ENCODE results near the gene CFTR.

Gene CFTR

GRCh38 chr7:117674617-117675016 is 194.8 kb downstream of the CFTR start:
- H3K36me3 ChIP-seq = no peaks in the 10 kb centered on the region
- TF ChIP-seq, protein P1, sequence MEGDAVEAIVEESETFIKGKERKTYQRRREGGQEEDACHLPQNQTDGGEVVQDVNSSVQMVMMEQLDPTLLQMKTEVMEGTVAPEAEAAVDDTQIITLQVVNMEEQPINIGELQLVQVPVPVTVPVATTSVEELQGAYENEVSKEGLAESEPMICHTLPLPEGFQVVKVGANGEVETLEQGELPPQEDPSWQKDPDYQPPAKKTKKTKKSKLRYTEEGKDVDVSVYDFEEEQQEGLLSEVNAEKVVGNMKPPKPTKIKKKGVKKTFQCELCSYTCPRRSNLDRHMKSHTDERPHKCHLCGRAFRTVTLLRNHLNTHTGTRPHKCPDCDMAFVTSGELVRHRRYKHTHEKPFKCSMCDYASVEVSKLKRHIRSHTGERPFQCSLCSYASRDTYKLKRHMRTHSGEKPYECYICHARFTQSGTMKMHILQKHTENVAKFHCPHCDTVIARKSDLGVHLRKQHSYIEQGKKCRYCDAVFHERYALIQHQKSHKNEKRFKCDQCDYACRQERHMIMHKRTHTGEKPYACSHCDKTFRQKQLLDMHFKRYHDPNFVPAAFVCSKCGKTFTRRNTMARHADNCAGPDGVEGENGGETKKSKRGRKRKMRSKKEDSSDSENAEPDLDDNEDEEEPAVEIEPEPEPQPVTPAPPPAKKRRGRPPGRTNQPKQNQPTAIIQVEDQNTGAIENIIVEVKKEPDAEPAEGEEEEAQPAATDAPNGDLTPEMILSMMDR (IDR thresholded peaks at IDR 0.05) = no peak
- no peaks in the 10 kb centered on the region for H3K4me1 ChIP-seq (ENCODE audit: control insufficient read depth in 1 of 2, insufficient read depth in 1 of 2, low read depth in 1 of 2, low read length in 1 of 2)
- no peak overlapping the region for H3K4me3 ChIP-seq (ENCODE audit: low read depth in 1 of 2, low read length in 1 of 2)
- H3K27ac ChIP-seq = no peak overlapping the region
- H3K27me3 ChIP-seq = no peaks in the 10 kb centered on the region
- H3K9me3 ChIP-seq = no peaks in the 10 kb centered on the region

GRCh38 chr7:117675497-117676435 is 195.9 kb downstream of the CFTR start:
- Histone ChIP-seq H3K4me1 (ENCODE audit: control insufficient read depth in 1 of 2, insufficient read depth in 1 of 2, low read depth in 1 of 2, low read length in 1 of 2) (no peaks in the 10 kb centered on the region), H3K36me3 (no peaks in the 10 kb centered on the region), H3K4me3 (ENCODE audit: low read depth in 1 of 2, low read length in 1 of 2) (no peak overlapping the region), H3K27me3 (no peaks in the 10 kb centered on the region), H3K9me3 (no peaks in the 10 kb centered on the region), H3K27ac (no peak overlapping the region)
- TF ChIP-seq, protein P1 (IDR thresholded peaks at IDR 0.05) = no peak

- Histone ChIP-seq H3K4me1 (ENCODE audit: control insufficient read depth in 1 of 2, insufficient read depth in 1 of 2, low read depth in 1 of 2, low read length in 1 of 2) (no peaks in the 10 kb centered on the region), H3K27me3 (no peaks in the 10 kb centered on the region), H3K9me3 (no peaks in the 10 kb centered on the region), H3K4me3 (ENCODE audit: low read depth in 1 of 2, low read length in 1 of 2) (no peak overlapping the region), H3K27ac (no peak overlapping the region), H3K36me3 (no peaks in the 10 kb centered on the region)
- TF ChIP-seq, protein P1 (IDR thresholded peaks at IDR 0.05) = no peak
Measured at GRCh38 chr7:117679120-117679519, 199.3 kb downstream of the CFTR start.

DNA sequence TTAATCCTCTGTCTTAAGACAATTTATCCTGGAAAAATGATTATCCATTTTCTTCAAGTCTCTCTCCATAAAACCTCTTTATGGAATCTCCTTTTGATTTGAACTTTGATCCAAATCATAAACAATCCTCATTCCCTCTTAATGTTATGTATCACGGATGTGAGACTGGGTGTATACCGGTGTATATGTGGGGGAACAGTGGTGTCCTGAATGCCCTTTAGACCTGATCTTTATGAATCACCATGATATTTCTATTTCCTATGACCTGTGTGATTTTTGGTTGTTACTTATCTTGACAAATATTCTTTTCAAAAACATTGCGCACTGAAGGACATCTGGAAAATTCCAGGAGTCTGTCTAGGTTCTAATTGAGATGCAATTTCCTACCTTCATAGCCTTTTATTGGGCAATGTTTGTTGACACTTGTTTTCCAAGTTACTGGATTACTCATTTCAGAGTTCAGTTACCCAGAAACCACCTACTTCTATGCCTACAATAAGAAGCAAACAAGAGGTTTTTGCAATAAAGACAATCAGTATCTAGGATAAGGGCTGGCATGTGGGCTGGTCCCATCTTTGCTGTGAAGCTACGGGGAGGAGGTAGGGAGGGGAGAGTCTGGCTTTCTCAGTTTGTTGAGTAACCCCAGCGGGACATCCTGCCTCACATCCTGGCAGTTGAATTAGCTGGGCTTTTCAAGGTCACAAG is 203.0 kb downstream of the CFTR start:
- Histone ChIP-seq H3K4me3 (ENCODE audit: low read depth in 1 of 2, low read length in 1 of 2) (no peak overlapping the region), H3K4me1 (ENCODE audit: control insufficient read depth in 1 of 2, insufficient read depth in 1 of 2, low read depth in 1 of 2, low read length in 1 of 2) (no peaks in the 10 kb centered on the region), H3K9me3 (no peaks in the 10 kb centered on the region), H3K27me3 (no peaks in the 10 kb centered on the region), H3K36me3 (no peaks in the 10 kb centered on the region), H3K27ac (no peak overlapping the region)
- TF ChIP-seq, protein P1 (IDR thresholded peaks at IDR 0.05) = no peak

DNA sequence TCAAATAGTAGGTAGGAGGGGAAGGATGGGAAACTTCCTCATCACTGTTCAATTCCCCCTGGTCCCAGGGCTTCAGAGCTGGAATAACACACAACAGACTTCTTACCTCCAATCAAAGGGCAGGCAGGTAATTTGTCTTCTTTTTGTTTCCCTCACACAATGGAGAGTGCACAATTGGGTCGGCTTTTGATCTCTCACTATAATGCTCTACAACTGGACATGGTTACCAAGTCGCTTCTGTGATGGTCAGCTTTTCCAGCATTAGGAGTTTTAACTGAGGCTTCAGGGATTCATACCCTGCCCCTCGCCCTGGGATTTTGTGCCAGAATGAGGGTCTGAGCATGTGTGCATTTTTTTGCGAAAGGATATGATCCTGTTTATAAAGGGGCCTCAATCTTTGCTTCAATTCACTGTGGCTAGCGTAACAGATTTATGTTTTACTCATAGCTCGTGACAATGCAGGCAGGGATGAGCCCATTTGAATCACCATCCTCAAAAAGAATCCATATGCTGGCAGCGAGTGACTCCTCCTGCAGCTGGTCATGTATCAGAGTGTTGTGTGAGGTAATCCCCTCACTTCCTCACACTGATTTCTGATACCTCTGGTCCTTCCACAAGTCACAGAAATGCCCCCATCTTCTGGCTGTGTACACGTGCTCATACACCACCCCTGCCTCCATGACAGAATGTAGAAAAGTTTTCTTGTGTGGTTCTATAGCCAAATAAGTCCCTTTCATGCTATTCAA is 203.8 kb downstream of the CFTR start:
- Histone ChIP-seq H3K9me3 (no peaks in the 10 kb centered on the region), H3K4me1 (ENCODE audit: control insufficient read depth in 1 of 2, insufficient read depth in 1 of 2, low read depth in 1 of 2, low read length in 1 of 2) (no peaks in the 10 kb centered on the region), H3K27ac (no peak overlapping the region), H3K4me3 (ENCODE audit: low read depth in 1 of 2, low read length in 1 of 2) (no peak overlapping the region), H3K27me3 (no peaks in the 10 kb centered on the region), H3K36me3 (no peaks in the 10 kb centered on the region)
- TF ChIP-seq, protein P1 (IDR thresholded peaks at IDR 0.05) = no peak
